Neural crest cell (in vitro differentiated cells): ENCODE data around the gene GAREM2. TPM values are rescaled to one million over a fixed set of nuclear protein-coding genes. Genes with fewer than 3 reads are reported as not detected.

Experiments used
- DNase-seq: peaks from one replicate; pipeline ENCODE4 v3.0.0; 2021; ENCODE audit warnings: low read depth, mixed read lengths, low spot score
- H3K27ac Mint-ChIP-seq: one replicate; pipeline ENCODE4 v1.8.0; 2021; ENCODE audit warnings: mild to moderate bottlenecking, mixed read lengths; ENCODE audit not compliant: unreplicated experiment
- H3K27me3 Mint-ChIP-seq: 2 replicates; pipeline ENCODE4 v1.8.0; 2021; ENCODE audit warnings: low read depth, mild to moderate bottlenecking, mixed read lengths
- H3K36me3 Mint-ChIP-seq: 2 replicates; pipeline ENCODE4 v1.8.0; 2021; ENCODE audit warnings: low read depth, mild to moderate bottlenecking, mixed read lengths
- H3K4me1 Mint-ChIP-seq: 2 replicates; pipeline ENCODE4 v1.8.0; 2021; ENCODE audit warnings: mixed read lengths
- H3K4me3 Mint-ChIP-seq: one replicate; pipeline ENCODE4 v1.8.0; 2021; ENCODE audit warnings: mild to moderate bottlenecking, mixed read lengths
- H3K9me3 Mint-ChIP-seq: 2 replicates; pipeline ENCODE4 v1.8.0; 2021; ENCODE audit warnings: mixed read lengths
- total RNA-seq: library from RNA; stranded (reverse); gene quantifications from 2 replicates; pipeline ENCODE4 v1.2.1, GENCODE V29; 2021
- TF ChIP-seq, protein P1 (sequence below): fragments of 200-600 bp; sonication (generic); conservative IDR thresholded peaks from 2 replicates; pipeline ENCODE4 v1.5.0; 2021; ENCODE audit warnings: antibody characterized with exemption, mild to moderate bottlenecking

Gene GAREM2
- total RNA-seq, 1 donor from 2014 or later = 21.8 TPM

GRCh38 chr2:26170795-26171194 lies 2.1 kb upstream of the GAREM2 start:
- DNase-seq = no peak
- Mint-ChIP-seq H3K4me3 (peak overlapping the region; percentile 90), H3K9me3 (no peaks in the 10 kb centered on the region), H3K27ac (no peak overlapping the region), H3K36me3 (no peaks in the 10 kb centered on the region), H3K27me3 (peaks cover 25% of the 10 kb centered on the region), H3K4me1 (peaks cover 16% of the 10 kb centered on the region)
- TF ChIP-seq, protein P1, sequence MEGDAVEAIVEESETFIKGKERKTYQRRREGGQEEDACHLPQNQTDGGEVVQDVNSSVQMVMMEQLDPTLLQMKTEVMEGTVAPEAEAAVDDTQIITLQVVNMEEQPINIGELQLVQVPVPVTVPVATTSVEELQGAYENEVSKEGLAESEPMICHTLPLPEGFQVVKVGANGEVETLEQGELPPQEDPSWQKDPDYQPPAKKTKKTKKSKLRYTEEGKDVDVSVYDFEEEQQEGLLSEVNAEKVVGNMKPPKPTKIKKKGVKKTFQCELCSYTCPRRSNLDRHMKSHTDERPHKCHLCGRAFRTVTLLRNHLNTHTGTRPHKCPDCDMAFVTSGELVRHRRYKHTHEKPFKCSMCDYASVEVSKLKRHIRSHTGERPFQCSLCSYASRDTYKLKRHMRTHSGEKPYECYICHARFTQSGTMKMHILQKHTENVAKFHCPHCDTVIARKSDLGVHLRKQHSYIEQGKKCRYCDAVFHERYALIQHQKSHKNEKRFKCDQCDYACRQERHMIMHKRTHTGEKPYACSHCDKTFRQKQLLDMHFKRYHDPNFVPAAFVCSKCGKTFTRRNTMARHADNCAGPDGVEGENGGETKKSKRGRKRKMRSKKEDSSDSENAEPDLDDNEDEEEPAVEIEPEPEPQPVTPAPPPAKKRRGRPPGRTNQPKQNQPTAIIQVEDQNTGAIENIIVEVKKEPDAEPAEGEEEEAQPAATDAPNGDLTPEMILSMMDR = no peak

- no peaks in the 10 kb centered on the region for H3K36me3 Mint-ChIP-seq
- no peak for DNase-seq
- TF ChIP-seq, protein P1 = no peak
- peaks cover 27% of the 10 kb centered on the region for H3K27me3 Mint-ChIP-seq
- peak overlapping the region; percentile 90 for H3K4me3 Mint-ChIP-seq
- H3K9me3 Mint-ChIP-seq = no peaks in the 10 kb centered on the region
- no peak overlapping the region for H3K27ac Mint-ChIP-seq
- peaks cover 22% of the 10 kb centered on the region for H3K4me1 Mint-ChIP-seq
These were observed 558 bp upstream of the GAREM2 start for GRCh38 chr2:26172189-26172870.

DNA sequence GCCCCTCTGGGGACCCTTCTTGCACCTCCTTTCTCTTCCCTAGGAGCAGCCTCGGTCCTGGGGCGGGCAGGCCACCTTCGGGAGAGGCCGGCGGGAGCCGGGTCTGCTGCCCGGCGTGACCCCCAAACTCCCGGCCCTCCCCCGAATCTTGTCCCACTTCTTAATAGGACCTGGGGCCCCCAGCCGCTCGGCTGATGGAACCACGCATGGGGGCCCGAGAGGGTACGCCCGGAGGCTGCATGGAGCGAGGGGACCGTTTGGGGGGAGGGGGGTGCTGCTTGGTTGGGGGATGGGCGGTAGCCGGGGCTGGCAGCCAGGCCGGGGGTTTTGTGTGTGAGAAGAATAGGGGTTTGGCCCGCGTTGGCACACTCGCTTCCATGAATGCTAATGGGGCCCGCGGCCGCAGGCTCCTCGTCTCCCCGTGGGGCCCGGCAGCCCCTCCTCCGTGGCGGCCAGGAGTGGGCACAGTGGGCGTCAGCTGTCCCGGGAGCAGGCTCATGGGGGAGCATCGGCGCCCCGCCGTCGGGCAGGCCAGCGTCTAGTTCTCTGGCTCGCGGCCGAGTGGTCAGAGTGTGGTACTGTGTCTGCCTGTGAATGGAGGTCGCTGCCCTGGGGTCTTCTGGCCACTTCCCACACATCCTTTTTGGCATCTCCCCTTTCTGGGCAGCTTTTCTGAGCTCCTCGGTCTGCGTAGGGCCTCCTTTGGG lies 1.0 kb downstream of the GAREM2 start:
- no peak overlapping the region for H3K27ac Mint-ChIP-seq
- DNase-seq = no peak

GRCh38 chr2:26174691-26175465 lies 2.0 kb downstream of the GAREM2 start:
- H3K4me1 Mint-ChIP-seq = peaks cover 28% of the 10 kb centered on the region
- TF ChIP-seq, protein P1 = no peak
- H3K27me3 Mint-ChIP-seq = peaks cover 27% of the 10 kb centered on the region
- no peaks in the 10 kb centered on the region for H3K36me3 Mint-ChIP-seq
- peak overlapping the region; percentile 88 for H3K4me3 Mint-ChIP-seq
- DNase-seq = no peak
- H3K9me3 Mint-ChIP-seq = no peaks in the 10 kb centered on the region
- peak overlapping the region; percentile 16 for H3K27ac Mint-ChIP-seq

More for the DNA sequence above, 1.0 kb downstream of the GAREM2 start:
- Mint-ChIP-seq H3K4me3 (peak overlapping the region; percentile 88), H3K4me1 (peaks cover 22% of the 10 kb centered on the region), H3K9me3 (no peaks in the 10 kb centered on the region), H3K36me3 (no peaks in the 10 kb centered on the region), H3K27me3 (peaks cover 27% of the 10 kb centered on the region)
- TF ChIP-seq, protein P1 = no peak

DNA sequence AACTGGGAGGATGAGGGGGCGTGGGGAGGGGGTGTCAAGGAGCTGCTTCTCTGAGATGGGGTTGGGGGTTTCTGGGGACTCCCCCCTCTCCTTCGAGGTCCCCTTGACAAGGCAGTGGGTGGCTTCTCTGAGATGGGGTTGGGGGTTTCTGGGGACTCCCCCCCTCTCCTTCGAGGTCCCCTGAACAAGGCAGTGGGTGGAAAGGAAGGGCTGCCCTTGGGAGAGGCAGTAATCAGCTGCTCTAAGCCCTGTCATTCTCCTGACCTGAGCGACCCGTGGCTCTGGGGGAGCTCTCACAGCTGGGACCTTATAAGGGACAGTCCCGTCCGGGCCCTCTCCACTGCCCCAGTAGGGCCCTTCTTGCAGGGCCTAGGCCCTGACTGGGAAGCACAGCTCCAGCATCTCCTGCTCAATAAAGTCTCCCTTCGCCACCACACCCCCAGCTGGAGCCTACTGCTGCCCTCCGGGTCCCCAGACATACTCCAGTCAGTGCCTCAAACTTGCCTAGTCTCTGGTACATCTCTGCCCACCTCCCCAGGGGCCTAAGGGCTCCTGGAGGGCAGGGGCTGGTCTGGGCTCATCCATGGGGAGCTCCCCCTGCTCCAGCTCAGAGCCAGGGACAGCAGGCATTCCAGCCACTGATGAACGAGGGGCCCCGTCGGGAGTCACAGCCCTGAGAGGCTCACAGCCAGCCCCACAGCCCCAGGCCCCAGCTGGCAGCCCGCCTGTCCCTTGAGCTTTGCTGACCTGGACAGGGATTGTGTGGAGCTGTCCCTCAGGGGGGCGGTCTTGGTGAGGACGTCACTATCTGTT lies 2.8 kb downstream of the GAREM2 start:
- Mint-ChIP-seq H3K4me3 (peak overlapping the region; percentile 79), H3K9me3 (no peaks in the 10 kb centered on the region), H3K4me1 (peaks cover 34% of the 10 kb centered on the region), H3K27ac (no peak overlapping the region), H3K36me3 (no peaks in the 10 kb centered on the region), H3K27me3 (peaks cover 26% of the 10 kb centered on the region)
- TF ChIP-seq, protein P1 = no peak
- DNase-seq = no peak
